Neural cell (in vitro differentiated cells): Measurements from ENCODE around the gene ZNF283. TPM values are rescaled to one million over a fixed set of nuclear protein-coding genes. Genes with fewer than 3 reads are reported as not detected.
"Not testable (repeated sequence)": the region's sequence is repeated elsewhere in the genome, so short reads cannot be mapped to it uniquely, and the experiment has no call there.

Experiments
- H2AFZ ChIP-seq: fragments of 200-600, 300-800 bp; sonication (generic), shearing (Covaris generic); 2 replicates; pipeline ENCODE4 v1.6.0; 2014; ENCODE audit warnings: low read depth, mild to moderate bottlenecking, antibody characterized with exemption, low read length, moderate library complexity
- H3F3A ChIP-seq: fragments of 200-600 bp; shearing (Covaris generic); 2 replicates; pipeline ENCODE4 v1.6.1; 2016; ENCODE audit warnings: mild to moderate bottlenecking, moderate library complexity, mixed read lengths, antibody characterized with exemption, low read length; ENCODE audit not compliant: insufficient read depth, poor library complexity, severe bottlenecking
- H3K27ac ChIP-seq: fragments of 200-600, 300-800 bp; sonication (generic), shearing (Covaris generic); 2 replicates; pipeline ENCODE4 v1.5.1; 2014; ENCODE audit warnings: mild to moderate bottlenecking, low read length, moderate library complexity
- H3K27me3 ChIP-seq: fragments of 300-800, 200-600 bp; sonication (generic), shearing (Covaris generic); 2 replicates; pipeline ENCODE4 v1.6.0; 2014; ENCODE audit warnings: mild to moderate bottlenecking, low read depth, low read length, moderate library complexity; ENCODE audit not compliant: insufficient read depth
- H3K36me3 ChIP-seq: fragments of 300-800, 200-600 bp; sonication (generic), shearing (Covaris generic); 2 replicates; pipeline ENCODE4 v1.5.1; 2014; ENCODE audit warnings: mild to moderate bottlenecking, antibody characterized with exemption, low read length, moderate library complexity; ENCODE audit not compliant: insufficient read depth
- H3K4me2 ChIP-seq: fragments of 300-800, 200-600 bp; sonication (generic), shearing (Covaris generic); 2 replicates; pipeline ENCODE4 v1.6.0; 2014; ENCODE audit warnings: mild to moderate bottlenecking, low read length
- H3K4me3 ChIP-seq: fragments of 300-800, 200-600 bp; sonication (generic), shearing (Covaris generic); 2 replicates; pipeline ENCODE4 v1.5.1; 2014; ENCODE audit warnings: mild to moderate bottlenecking, low read length, moderate library complexity
- H3K79me2 ChIP-seq: fragments of 200-600 bp; shearing (Covaris generic); replicated peaks from 2 replicates; pipeline ENCODE4 v1.6.0; 2014; ENCODE audit warnings: mild to moderate bottlenecking, low read length, moderate library complexity; ENCODE audit not compliant: insufficient read depth
- H3K9ac ChIP-seq: fragments of 300-800, 200-600 bp; sonication (generic), shearing (Covaris generic); 2 replicates; pipeline ENCODE4 v1.6.1; 2016; ENCODE audit warnings: mild to moderate bottlenecking, low read length, mixed read lengths
- H3K9me2 ChIP-seq: fragments of 200-600 bp; shearing (Covaris generic); 2 replicates; pipeline ENCODE4 v1.6.1; 2016; ENCODE audit warnings: mild to moderate bottlenecking, low read length, mixed read lengths; ENCODE audit not compliant: insufficient read depth
- H3K9me3 ChIP-seq: fragments of 200-600, 300-800 bp; sonication (generic), shearing (Covaris generic); 2 replicates; pipeline ENCODE4 v1.6.1; 2016; ENCODE audit warnings: mild to moderate bottlenecking, mixed run types, low read length, moderate library complexity, mixed read lengths
- H4K20me1 ChIP-seq: fragments of 200-600 bp; shearing (Covaris generic); 2 replicates; pipeline ENCODE4 v1.6.1; 2016; ENCODE audit warnings: mild to moderate bottlenecking, mixed run types; ENCODE audit not compliant: insufficient read depth
- EP300 ChIP-seq: fragments of 450-650 bp; conservative IDR thresholded peaks from 2 replicates; pipeline ENCODE4 v1.6.1; 2014; ENCODE audit warnings: antibody characterized with exemption, mild to moderate bottlenecking, moderate library complexity; ENCODE audit not compliant: poor library complexity, severe bottlenecking
- EZH2 ChIP-seq: fragments of 200-600, 300-800 bp; shearing (Covaris generic), sonication (generic); IDR thresholded peaks from 2 replicates; pipeline ENCODE4 v1.6.1; 2014; ENCODE audit warnings: antibody characterized with exemption, low read length, borderline replicate concordance, mild to moderate bottlenecking; ENCODE audit not compliant: insufficient read depth, poor library complexity, severe bottlenecking
- MXI1 ChIP-seq: fragments of 450-650 bp; conservative IDR thresholded peaks from 2 replicates; pipeline ENCODE4 v1.6.1; 2014; ENCODE audit warnings: antibody characterized with exemption, mild to moderate bottlenecking; ENCODE audit not compliant: poor library complexity, severe bottlenecking
- POLR2AphosphoS5 ChIP-seq: IDR thresholded peaks from 2 replicates; pipeline ENCODE4 v1.6.1; 2012
- RAD21 ChIP-seq: fragments of 450-650 bp; conservative IDR thresholded peaks from 2 replicates; pipeline ENCODE4 v1.6.1; 2014; ENCODE audit warnings: antibody characterized with exemption, mild to moderate bottlenecking, moderate library complexity
- SMC3 ChIP-seq: fragments of 450-650 bp; conservative IDR thresholded peaks from 2 replicates; pipeline ENCODE4 v1.6.1; 2014; ENCODE audit warnings: antibody characterized with exemption, mild to moderate bottlenecking, moderate library complexity; ENCODE audit not compliant: poor library complexity
- TAF1 ChIP-seq: IDR thresholded peaks from 2 replicates; pipeline ENCODE4 v1.6.1; 2012; ENCODE audit warnings: low read depth
- polyA plus RNA-seq: library from polyadenylated mRNA; depleted of rRNA; stranded (reverse); fragments of >200 nt; gene quantifications from 2 replicates; pipeline ENCODE4 v1.2.3, GENCODE V29; 2014
- TF ChIP-seq, protein P1 (sequence below): IDR thresholded peaks from 2 replicates; pipeline ENCODE4 v1.6.1; 2012; ENCODE audit warnings: borderline replicate concordance
- TF ChIP-seq, protein P2 (sequence below): fragments of 450-650 bp; IDR thresholded peaks from 2 replicates; pipeline ENCODE4 v1.5.1; 2014; ENCODE audit warnings: antibody characterized with exemption, mild to moderate bottlenecking, moderate library complexity; ENCODE audit not compliant: poor library complexity, severe bottlenecking

ZNF283 gene
- polyA plus RNA-seq, 1 donor from 2014 or later: 14.9 TPM

DNA sequence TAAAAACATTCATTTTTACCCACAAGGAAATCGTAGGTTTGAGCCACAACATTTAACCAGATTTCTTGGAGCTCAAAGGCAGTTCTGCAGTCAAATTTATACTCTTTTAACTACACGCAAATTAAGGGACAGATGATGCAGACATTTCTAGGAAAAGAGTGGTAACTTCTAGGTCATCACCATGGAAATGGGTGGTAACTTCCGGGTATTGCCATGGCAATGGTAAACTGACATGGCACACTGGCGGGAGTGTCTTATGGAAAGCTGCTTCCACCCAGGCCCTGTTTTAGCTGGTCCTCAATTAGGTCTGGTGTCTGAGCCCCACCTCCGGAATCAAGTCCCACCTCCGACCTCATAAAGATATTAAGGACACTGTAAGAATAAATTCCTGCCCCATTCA, 14.4 kb upstream of the ZNF283 start:
- H3F3A ChIP-seq: no peaks in the 10 kb centered on the region
- no peak overlapping the region for H3K4me2 ChIP-seq
- H3K9me2 ChIP-seq: no peaks in the 10 kb centered on the region
- no peak overlapping the region for H3K4me3 ChIP-seq
- H3K79me2 ChIP-seq: no peaks in the 10 kb centered on the region
- H2AFZ ChIP-seq: no peak overlapping the region
- no peaks in the 10 kb centered on the region for H3K27me3 ChIP-seq
- no peak overlapping the region for H3K27ac ChIP-seq
- TF ChIP-seq SMC3 (no peak), MXI1 (no peak), TAF1 (no peak), EP300 (no peak), POLR2AphosphoS5 (no peak)
- TF ChIP-seq, protein P1, sequence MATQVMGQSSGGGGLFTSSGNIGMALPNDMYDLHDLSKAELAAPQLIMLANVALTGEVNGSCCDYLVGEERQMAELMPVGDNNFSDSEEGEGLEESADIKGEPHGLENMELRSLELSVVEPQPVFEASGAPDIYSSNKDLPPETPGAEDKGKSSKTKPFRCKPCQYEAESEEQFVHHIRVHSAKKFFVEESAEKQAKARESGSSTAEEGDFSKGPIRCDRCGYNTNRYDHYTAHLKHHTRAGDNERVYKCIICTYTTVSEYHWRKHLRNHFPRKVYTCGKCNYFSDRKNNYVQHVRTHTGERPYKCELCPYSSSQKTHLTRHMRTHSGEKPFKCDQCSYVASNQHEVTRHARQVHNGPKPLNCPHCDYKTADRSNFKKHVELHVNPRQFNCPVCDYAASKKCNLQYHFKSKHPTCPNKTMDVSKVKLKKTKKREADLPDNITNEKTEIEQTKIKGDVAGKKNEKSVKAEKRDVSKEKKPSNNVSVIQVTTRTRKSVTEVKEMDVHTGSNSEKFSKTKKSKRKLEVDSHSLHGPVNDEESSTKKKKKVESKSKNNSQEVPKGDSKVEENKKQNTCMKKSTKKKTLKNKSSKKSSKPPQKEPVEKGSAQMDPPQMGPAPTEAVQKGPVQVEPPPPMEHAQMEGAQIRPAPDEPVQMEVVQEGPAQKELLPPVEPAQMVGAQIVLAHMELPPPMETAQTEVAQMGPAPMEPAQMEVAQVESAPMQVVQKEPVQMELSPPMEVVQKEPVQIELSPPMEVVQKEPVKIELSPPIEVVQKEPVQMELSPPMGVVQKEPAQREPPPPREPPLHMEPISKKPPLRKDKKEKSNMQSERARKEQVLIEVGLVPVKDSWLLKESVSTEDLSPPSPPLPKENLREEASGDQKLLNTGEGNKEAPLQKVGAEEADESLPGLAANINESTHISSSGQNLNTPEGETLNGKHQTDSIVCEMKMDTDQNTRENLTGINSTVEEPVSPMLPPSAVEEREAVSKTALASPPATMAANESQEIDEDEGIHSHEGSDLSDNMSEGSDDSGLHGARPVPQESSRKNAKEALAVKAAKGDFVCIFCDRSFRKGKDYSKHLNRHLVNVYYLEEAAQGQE: no peak
- no peaks in the 10 kb centered on the region for H3K36me3 ChIP-seq
- H3K9me3 ChIP-seq: no peaks in the 10 kb centered on the region
- H4K20me1 ChIP-seq: no peaks in the 10 kb centered on the region
- no peak overlapping the region for H3K9ac ChIP-seq

DNA sequence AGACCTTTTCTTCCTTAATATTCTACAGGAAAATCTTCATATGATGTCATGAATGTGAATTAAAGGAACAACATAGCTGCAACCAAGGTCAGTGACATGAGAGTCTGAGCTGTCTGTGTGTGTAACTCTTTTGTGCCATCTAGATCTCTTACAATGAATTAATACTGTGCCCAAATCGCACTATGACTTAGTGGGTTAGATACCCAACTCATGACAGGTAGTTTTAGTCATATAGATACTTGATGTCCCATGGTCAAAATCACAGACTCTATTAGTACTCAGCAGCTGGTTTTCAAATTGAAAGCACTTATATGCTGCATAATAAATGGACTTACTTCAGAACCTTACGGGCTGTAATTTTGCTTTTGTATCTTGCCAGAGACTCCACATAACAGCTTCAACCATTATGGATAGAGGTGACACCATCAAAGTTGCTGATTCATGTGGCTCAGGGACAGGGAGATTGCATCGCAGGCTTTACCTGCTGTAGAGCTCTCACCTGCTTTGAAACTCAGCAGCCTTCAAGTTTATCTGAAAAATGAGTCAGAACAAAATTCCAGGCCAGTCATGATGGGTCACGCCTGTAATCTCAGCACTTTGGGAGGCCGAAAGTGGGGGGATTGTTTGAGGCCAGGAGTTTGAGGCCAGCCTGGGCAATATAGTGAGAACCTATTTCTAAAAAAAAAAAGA, 12.3 kb upstream of the ZNF283 start:
- no peaks in the 10 kb centered on the region for H3F3A ChIP-seq
- no peaks in the 10 kb centered on the region for H3K9me3 ChIP-seq
- no peaks in the 10 kb centered on the region for H3K79me2 ChIP-seq
- no peaks in the 10 kb centered on the region for H4K20me1 ChIP-seq
- no peak overlapping the region for H3K4me2 ChIP-seq
- no peak overlapping the region for H3K9ac ChIP-seq
- H2AFZ ChIP-seq: no peak overlapping the region
- H3K9me2 ChIP-seq: no peaks in the 10 kb centered on the region
- H3K27me3 ChIP-seq: no peaks in the 10 kb centered on the region
- no peak overlapping the region for H3K27ac ChIP-seq
- no peak overlapping the region for H3K4me3 ChIP-seq
- no peaks in the 10 kb centered on the region for H3K36me3 ChIP-seq
- no peak for TF ChIP-seq SMC3
- no peak for TF ChIP-seq RAD21
- TF ChIP-seq, protein P1: no peak
- TF ChIP-seq, protein P2, sequence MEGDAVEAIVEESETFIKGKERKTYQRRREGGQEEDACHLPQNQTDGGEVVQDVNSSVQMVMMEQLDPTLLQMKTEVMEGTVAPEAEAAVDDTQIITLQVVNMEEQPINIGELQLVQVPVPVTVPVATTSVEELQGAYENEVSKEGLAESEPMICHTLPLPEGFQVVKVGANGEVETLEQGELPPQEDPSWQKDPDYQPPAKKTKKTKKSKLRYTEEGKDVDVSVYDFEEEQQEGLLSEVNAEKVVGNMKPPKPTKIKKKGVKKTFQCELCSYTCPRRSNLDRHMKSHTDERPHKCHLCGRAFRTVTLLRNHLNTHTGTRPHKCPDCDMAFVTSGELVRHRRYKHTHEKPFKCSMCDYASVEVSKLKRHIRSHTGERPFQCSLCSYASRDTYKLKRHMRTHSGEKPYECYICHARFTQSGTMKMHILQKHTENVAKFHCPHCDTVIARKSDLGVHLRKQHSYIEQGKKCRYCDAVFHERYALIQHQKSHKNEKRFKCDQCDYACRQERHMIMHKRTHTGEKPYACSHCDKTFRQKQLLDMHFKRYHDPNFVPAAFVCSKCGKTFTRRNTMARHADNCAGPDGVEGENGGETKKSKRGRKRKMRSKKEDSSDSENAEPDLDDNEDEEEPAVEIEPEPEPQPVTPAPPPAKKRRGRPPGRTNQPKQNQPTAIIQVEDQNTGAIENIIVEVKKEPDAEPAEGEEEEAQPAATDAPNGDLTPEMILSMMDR: no peak
- no peak for TF ChIP-seq MXI1
- TF ChIP-seq TAF1: no peak
- TF ChIP-seq EZH2: no peak
- TF ChIP-seq POLR2AphosphoS5: no peak
- TF ChIP-seq EP300: no peak

DNA sequence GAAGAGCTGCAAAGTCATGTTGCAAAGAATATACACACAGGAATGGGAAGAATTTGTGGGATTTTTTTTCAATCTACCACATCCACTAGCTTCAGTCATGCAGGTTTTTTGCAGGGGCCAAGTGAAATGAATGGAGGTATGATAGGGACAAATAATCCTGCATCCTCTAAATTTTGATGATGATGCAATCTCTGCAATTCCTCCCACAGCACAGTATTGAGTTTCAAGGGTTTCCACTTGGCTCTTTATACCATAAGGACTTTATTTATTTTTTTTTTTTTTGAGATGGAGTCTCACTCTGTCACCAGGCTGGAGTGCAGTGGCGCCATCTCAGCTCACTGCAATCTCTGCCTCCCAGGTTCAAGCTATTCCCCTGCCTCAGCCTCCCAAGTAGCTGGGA, 9.7 kb upstream of the ZNF283 start:
- not testable (repeated sequence) for H3K27ac ChIP-seq, H3K9me2 ChIP-seq, H3K9ac ChIP-seq, H3F3A ChIP-seq, H3K36me3 ChIP-seq, H3K9me3 ChIP-seq, H3K4me3 ChIP-seq, H3K4me2 ChIP-seq, H3K79me2 ChIP-seq, H4K20me1 ChIP-seq, H2AFZ ChIP-seq, H3K27me3 ChIP-seq
